ENCODE results near the gene TMEM170B. TPM values are rescaled to one million over a fixed set of nuclear protein-coding genes. Genes with fewer than 3 reads are reported as not detected.

Gene TMEM170B
- total RNA-seq, 1 donor from 2014 or later = 4.0 TPM

GRCh38 chr6:11605507-11605905 is 68.0 kb downstream of the TMEM170B start:
- no peak for DNase-seq (ENCODE audit: extremely low spot score, unreplicated experiment)

GRCh38 chr6:11606332-11606731 is 68.8 kb downstream of the TMEM170B start:
- H3K27me3 Mint-ChIP-seq = no peaks in the 10 kb centered on the region
- peaks cover 39% of the 10 kb centered on the region for H3K4me1 Mint-ChIP-seq (ENCODE audit: unreplicated experiment)
- no peaks in the 10 kb centered on the region for H3K9me3 Mint-ChIP-seq
- H3K27ac Mint-ChIP-seq = no peak overlapping the region
- TF ChIP-seq CTCF (conservative IDR thresholded peaks at IDR 0.05) = no peak
- DNase-seq (ENCODE audit: extremely low spot score, unreplicated experiment) = no peak
- no peak overlapping the region for H3K4me3 Mint-ChIP-seq
- H3K36me3 Mint-ChIP-seq = no peaks in the 10 kb centered on the region

More at GRCh38 chr6:11605507-11605905, 68.0 kb downstream of the TMEM170B start:
- H3K9me3 Mint-ChIP-seq = peaks cover 3% of the 10 kb centered on the region
- no peaks in the 10 kb centered on the region for H3K36me3 Mint-ChIP-seq
- H3K27me3 Mint-ChIP-seq = no peaks in the 10 kb centered on the region
- peaks cover 45% of the 10 kb centered on the region for H3K4me1 Mint-ChIP-seq (ENCODE audit: unreplicated experiment)
- H3K4me3 Mint-ChIP-seq = peak overlapping the region; percentile 5
- TF ChIP-seq CTCF (conservative IDR thresholded peaks at IDR 0.05) = no peak
- peak overlapping the region; percentile 22 for H3K27ac Mint-ChIP-seq

GRCh38 chr6:11607383-11607782 is 69.8 kb downstream of the TMEM170B start:
- no peak for DNase-seq (ENCODE audit: extremely low spot score, unreplicated experiment)
- TF ChIP-seq CTCF (conservative IDR thresholded peaks at IDR 0.05) = no peak
- H3K4me1 Mint-ChIP-seq (ENCODE audit: unreplicated experiment) = peaks cover 32% of the 10 kb centered on the region
- no peaks in the 10 kb centered on the region for H3K9me3 Mint-ChIP-seq
- no peak overlapping the region for H3K27ac Mint-ChIP-seq
- H3K36me3 Mint-ChIP-seq = no peaks in the 10 kb centered on the region
- H3K4me3 Mint-ChIP-seq = no peak overlapping the region
- no peaks in the 10 kb centered on the region for H3K27me3 Mint-ChIP-seq

DNA sequence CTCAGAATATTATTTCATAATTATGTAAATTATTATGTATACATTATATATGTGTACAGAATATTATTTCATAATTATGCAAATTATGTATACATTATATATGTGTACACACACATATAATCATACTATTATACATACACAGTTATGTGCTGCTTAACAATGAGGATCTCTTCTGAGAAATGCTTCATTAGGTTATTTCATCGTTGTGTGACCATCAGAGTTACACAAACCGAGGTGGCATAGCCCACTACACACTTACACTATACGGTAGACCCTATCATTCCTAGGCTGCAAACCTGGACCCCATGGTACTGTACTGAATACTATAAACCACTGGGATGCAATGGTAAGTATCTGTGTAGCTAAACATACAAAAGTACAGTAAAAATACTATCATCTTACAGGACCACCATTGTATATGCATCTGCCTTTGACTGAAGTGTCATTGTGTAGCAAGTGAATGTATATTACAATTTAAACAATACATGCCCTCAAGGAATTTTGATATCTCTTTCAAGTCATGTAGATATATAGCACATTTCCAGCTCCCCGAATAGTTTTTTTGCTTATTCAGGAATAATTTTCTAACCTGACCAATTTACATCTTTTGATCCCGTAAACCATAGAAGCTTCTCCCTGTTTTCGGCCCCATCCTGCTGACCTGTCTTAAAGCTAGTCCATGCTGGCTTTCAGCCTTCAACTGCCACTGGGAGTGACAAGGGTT is 71.2 kb downstream of the TMEM170B start:
- H3K9me3 Mint-ChIP-seq = no peaks in the 10 kb centered on the region
- no peaks in the 10 kb centered on the region for H3K27me3 Mint-ChIP-seq
- H3K4me1 Mint-ChIP-seq (ENCODE audit: unreplicated experiment) = peaks cover 25% of the 10 kb centered on the region
- no peak for DNase-seq (ENCODE audit: extremely low spot score, unreplicated experiment)
- H3K27ac Mint-ChIP-seq = peak overlapping the region; percentile 55
- TF ChIP-seq CTCF (conservative IDR thresholded peaks at IDR 0.05) = no peak
- H3K4me3 Mint-ChIP-seq = no peak overlapping the region
- H3K36me3 Mint-ChIP-seq = no peaks in the 10 kb centered on the region

DNA sequence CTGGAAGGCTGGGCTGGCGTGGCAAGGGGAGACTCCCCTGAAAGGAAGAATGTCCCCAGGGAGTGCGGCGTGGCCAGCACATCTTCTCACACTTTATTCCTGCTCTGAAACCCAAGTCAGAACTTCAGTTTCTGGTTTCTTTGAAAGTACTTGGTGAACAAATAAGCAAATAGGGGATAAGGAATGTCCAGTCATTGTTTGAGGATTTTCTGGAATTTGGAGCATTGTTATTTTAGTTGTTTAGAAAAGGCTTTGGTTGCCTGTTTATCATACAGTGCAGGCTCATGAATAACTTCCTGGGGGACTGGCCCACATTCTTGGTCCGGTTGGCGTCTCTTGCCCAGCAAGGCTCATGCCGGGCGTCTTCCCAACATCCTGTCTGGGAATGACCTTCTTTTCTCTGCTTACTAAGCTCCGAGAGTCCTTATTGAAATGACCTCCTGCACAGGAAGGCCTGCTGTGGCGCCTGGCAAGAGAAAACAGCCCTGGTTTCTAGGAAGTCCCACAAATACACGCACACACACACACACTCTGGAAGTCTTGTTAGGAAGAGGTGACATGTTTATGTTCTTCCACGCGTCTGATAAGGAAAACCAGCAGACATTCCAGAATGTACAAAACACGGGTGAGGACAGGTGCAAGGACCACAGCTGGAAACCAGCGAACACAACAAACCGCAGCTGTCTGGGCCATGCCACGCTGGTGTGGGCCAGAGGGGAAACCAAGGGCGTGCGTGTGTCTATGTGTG is 71.9 kb downstream of the TMEM170B start:
- Mint-ChIP-seq H3K4me1 (ENCODE audit: unreplicated experiment) (peaks cover 25% of the 10 kb centered on the region), H3K4me3 (no peak overlapping the region), H3K9me3 (no peaks in the 10 kb centered on the region), H3K27ac (peak overlapping the region; percentile 55), H3K36me3 (no peaks in the 10 kb centered on the region), H3K27me3 (no peaks in the 10 kb centered on the region)
- TF ChIP-seq CTCF (conservative IDR thresholded peaks at IDR 0.05) = no peak
- DNase-seq (ENCODE audit: extremely low spot score, unreplicated experiment) = no peak
